Renal pelvis (tissue), 4 donors: ENCODE data around the gene CTNNB1. TPM values are rescaled to one million over a fixed set of nuclear protein-coding genes. Genes with fewer than 3 reads are reported as not detected.
"Not testable (repeated sequence)": the region's sequence is repeated elsewhere in the genome, so short reads cannot be mapped to it uniquely, and the experiment has no call there.

Experiments
- DNase-seq: peaks from one replicate; pipeline ENCODE4 v3.0.0-alpha.2; 2013
- polyA plus RNA-seq, 3 donors: library from polyadenylated mRNA; unstranded; fragments of 120-200 nt; gene quantifications; one replicate each; pipeline ENCODE4 v1.2.1, GENCODE V29; 2013; ENCODE audit not compliant: insufficient read length in 3 of 3

The CTNNB1 gene
- polyA plus RNA-seq, 3 donors, result 472 to 497 (median 481) TPM

DNA sequence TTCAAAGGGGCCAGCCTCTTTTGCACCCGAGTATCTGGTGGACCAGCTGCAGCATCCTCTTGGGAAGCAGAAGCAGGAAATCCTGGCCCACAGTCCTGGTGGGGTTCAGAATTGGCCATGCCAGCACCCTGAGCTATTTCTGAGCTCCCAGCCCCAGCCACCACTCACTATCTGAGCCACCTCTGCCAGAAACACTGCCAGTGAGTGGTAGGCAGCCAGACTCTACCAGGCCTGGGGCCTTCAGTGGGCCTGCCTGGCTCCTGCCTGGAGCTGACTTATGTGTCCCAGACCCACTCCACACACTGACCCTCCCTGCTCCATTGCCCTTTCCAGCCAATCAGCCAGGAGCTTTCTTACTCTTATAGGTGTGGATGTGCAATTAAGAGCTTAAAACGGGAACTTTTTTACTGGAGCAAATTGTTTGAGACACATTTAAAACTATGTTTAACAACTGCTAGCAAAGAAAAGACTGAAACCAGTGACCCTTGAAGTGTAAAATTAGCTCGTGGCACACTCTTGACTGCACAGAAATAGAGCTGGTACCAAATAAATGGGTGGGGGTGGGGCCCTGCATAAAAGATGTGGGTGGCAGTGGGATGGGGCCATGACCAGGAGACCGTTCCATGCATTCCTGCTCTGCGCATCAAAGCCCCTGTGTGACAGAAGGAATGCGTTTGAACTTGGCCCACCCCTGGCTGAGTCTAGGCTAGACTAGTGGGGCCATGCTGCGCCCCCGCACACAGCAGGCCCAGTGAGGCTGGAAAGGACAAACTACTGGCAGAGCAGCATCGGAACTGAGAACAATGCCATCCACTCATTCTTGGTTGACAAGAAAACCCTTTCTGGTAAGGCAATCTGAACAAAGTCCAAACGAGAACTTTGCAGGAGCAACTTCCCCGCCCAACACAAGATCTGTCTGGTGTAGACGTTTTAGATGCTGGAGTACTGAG is 48.0 kb downstream of the CTNNB1 start:
- DNase-seq, result no peak

DNA sequence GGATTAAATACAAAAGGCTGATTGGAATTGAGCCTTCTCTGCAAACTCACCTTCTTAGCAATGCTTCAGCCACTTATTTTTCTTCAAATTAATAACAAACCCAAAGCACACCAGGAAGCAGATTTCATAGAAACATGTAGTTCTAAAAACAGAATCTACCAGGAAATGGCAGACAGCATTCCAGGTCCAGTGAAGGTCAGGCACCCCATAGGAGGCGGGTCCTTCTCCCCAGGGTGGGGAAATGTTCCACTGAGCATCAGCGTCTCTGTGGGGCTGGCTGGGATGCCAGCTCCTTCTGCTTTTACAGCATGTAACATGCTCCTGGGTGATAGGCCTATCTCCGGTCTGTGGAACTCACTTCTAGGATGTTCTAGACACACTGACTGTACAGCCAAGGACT is 49.2 kb downstream of the CTNNB1 start:
- DNase-seq, result no peak

DNA sequence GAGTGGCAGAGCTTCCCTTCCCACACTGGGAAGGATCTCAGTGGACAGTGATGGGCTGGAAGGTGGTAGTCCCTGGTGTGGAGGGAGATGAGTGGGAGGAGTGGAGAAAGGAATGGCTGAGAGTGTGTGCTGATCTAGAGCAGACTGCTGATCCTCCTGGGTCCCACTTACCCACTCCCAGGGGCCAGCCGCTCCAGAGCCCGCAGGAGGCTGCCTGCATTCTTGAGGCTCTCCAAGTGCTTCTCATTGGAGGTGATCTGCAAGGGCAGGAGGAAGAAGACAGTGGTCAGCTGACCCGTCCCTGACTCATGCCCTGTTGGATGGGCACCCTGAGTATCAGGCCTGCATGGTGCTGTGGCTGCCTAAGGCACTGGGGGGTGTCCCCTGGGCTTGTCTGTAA is 50.0 kb downstream of the CTNNB1 start:
- no peak for DNase-seq

DNA sequence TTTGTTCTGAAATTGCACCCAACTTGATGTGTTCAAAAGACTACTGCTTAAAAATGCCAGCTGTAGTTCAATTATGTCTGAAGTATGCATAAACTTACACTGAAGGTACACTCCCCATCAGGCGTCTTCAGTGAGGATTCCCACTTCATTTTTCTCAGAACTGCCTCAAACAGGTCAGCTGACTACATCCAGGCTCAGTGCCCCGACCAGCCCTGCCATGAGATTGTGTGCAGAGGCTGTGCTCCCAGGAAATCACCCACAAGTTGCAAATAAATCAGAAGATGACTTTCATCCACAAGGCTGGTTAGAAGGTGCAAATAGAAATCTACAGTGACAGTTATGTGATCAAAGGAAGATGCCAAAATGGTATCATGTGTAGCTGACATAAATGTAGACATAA is 51.5 kb downstream of the CTNNB1 start:
- no peak for DNase-seq

DNA sequence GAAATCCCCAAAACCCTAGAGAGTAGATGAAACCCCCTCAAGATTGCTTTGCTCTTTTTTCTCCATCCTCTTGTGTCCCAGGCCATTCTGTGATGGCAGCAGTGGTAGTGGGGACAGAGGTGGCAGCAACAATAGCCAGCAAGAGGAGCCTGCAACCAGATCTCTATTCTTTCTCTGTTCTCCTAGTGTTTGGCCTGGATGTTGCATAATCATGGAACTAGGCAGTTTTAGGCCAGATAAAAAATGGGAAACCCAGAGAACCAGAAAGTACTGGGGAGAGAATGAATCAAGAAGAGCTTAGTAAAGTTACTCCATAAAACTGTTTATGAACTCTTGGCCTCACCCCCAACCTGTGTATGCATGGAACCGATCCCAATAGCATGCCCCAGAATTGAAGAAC is 52.3 kb downstream of the CTNNB1 start:
- no peak for DNase-seq

DNA sequence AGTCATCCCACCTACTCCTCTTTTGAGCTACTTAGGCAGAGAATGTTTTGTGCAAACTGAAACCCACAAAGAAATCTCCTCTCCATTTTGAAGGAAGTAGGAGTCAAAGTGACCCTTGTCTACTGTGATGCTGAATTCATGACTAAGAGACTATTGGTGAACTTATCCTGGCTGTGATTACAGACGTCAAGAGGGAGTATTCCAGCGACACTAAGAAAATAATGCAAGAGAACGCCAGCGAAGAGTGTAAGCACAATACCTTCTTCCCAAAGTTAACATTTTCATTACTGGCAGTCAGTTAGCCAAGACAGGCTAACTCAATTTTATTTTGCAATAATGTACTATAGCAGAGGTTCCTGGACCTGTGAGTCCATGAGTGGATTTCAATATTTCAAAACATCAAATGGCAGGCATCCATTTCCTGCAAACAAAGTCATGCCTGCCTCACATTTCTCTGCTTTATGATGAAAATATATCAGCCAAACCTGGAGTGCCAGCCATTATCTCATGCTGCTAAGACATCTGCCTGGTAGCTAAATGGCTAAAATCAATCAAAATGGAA is 59.0 kb downstream of the CTNNB1 start:
- DNase-seq, result no peak

DNA sequence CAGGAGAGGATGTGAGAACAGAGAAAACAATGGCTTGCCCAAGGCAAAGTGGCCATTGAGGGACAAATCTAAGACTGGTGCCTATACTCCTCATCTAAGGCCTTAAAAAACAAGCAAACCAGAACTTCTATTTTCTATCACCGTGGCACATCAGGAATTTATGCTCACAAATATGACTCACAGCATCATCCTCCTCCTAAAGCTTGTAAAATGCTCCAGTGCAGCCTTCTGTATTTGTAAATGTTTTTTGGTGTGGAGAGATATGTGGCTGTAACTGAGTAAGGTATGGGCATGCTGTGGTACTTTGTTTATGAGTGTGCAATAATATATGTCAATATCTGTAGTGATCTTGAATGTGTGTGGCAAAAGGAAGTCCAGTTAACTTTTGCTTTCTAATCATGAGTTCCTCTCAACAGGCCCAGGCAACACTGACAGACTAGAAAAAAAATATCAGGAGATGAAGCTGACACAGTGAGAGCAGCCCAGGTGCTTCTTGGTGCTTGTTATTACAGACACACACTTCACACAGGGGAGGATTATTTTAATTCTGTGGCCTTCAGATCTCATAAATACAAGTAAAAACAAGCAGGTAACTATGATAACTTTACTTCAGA is 60.3 kb downstream of the CTNNB1 start:
- no peak for DNase-seq

DNA sequence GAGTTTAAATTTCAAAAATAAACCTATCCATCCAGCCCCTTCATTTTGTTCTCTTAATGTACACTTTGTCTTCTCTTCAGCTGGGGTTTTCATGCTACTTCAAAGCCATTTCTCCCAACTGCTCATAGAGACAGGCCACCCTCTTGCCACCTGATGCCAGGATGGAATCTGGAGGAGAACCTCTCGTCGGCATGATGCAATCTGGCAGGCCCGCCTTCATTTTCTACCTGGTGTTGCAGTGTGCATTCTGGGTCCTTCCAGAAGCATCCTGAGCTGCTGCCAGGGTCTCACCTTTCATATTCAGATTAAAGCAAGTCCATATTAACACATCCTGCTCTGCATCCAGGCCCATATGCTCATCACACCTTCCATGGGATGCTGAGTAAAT is 60.8 kb downstream of the CTNNB1 start:
- DNase-seq, result no peak

DNA sequence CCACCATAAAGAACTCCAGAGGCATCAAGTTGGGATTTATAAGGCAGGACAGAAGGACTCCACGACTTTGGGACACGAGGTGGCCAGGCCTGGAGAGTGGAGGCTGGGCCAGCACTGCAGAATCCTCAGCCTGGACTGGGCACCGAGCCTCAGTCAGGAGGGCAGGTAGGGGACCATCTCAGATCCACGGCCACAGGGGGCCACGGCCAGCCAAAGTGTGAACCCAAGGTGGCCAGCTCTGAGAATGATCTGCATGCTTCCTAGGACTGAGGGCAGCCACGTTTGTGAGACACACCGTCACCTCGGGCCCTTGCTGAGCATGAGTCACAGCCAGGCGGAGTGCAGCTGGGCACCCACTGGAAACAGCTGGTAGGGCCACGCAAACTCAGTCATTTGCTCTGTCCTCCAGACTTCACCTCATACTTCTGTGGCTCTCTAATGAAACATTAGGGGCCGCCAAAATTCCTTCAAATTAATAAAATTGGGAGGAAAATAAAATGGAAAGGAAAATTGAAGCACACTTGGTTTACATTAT is 65.8 kb downstream of the CTNNB1 start:
- DNase-seq, result no peak

DNA sequence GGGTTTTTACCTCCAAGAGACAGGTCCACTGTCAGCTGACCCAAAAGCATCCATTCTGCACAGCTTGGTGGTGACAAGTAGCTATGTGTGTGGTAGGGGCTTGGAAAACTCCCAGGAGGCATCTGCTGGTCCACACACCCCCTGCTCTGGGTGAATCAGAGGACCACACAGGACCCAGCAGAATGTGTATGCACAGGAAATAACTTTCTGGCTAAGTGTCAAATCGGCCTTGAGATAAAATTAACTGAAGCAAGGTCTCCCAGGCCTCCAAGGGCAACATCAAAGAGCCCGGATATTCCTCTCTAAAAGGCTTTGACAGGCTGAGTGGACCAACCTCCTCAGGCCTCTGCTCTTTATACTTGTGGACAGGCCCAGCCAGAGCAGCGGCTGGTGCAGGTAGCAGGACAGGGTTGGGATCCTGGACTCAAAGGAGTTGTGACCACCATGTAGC is 66.5 kb downstream of the CTNNB1 start:
- no peak for DNase-seq

DNA sequence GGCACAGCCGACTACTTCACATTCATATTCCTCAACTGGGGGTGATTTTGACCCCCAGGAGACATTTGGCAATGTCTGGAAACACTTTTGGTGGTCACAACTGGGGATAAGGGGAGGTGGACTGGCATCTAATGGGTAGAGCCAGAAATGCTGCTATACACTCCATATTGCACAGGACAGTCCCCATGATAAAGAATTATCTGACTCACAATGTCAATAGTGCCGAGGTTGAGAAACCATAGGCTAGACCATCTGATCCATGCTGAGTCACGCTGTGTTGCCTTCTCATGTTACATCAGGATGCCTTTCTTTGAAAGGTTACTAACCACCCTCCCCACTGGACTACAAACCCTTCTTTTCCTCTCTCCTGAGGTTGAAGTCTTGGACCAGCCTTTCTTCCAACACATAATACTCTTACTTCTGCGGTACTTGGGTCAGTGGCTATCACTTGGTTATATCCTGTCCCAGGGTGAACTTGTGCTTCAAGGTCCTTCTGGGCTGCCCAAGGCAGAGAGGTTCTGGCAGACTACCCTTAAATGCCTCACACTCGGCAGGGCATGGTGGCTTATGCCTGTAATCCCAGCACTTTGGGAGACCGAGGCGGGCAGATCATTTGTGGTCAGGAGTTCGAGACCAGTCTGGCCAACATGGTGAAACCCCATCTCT is 68.8 kb downstream of the CTNNB1 start:
- DNase-seq, result no peak

DNA sequence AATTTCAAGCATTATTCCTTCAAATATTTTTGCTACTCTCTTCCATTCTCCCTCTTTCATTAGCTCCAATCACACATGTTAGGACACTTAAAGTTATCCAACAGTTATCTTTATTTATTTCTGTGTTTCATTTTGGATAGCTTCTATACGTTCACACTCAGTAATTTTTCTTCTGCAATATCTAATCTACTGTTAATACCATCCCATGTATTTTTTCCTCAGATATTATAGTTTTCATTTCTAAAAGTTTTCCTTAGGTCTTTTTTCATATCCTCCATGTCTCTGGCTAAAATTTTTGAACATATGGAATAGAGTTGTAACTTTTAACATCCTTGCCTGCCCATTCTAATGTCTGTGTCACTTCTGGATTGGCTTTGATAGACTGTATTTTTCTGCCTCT is 73.4 kb downstream of the CTNNB1 start:
- no peak for DNase-seq

DNA sequence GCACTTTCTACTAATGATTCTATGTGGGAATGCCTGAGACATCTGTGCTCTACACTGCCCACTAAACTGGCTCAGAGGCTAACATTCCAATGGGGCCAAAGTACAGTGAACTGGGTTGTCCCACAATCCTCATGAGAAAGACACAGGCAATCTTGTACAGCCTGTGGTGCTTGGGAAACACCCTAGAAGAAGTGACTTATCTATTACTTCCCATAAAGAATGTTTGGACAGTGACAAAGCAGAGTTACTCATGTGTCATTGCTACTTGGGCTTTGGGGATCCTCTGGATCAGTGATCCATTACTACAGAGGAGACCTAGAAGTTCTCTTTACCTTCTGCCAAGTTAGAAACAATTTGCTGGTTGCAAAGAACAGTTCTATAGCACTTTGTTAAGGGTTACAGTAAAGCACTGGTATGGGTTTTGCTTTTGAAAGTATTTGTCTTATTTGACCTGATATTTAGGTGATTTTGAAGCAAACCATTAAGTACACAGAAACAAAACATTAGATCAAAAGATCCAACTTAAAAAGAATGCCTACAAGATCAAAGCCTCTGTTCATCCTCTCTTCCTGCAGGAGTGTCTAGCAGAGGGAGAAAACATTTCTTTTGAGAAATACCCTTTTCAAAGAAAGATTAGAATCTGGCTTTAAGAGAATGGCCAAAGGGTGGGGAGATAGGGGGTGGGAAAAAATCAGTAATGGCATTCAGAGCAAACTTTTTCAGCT is 75.8 kb downstream of the CTNNB1 start:
- DNase-seq, result no peak

DNA sequence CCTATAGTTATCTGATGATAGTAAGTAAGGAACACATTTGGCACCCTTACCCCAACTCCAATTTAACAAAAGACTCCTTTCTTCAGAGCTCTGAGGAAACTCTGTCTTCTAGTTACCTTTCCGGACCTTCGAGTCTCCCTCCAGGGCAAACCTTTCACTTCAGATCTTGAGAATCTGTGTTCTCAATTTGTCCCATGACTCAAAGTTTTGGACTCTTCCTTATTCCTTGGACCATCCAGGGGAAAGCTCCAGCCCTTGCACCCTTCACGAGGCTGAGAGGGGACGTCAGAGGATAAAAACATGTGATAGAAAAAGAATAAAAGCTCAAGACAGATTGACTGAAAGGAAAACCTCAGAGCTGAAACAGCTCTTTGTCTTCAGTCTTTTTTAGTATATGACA is 76.9 kb downstream of the CTNNB1 start:
- DNase-seq, result no peak

DNA sequence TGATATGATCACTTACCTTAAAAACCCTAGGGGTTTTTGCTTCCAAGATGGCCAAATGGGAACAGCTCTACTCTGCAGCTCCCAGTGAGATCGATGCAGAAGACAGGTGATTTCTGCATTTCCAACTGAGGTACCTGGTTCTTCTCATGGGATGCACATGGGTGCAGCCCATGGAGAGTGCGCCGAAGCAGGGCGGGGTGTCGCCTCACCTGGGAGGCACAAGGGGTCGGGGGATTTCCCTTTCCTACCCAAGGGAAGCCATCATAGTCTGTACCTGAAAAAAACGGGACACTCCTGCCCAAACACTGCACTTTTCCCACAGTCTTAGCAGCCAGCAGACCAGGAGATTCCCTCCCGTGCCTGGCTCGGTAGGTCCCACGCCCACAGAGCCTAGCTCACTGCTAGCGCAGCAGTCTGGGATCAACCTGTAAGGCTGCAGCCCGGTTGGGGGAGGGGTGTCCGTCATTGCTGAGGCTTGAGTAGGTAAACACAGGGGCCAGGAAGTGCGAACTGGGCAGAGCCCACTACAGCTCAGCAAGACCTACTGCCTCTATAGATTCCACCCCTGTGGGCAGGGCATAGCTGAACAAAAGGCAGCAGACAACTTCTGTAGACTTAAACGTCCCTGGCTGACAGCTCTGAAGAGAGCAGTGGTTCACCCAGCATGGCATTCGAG is 78.6 kb downstream of the CTNNB1 start:
- no peak for DNase-seq

DNA sequence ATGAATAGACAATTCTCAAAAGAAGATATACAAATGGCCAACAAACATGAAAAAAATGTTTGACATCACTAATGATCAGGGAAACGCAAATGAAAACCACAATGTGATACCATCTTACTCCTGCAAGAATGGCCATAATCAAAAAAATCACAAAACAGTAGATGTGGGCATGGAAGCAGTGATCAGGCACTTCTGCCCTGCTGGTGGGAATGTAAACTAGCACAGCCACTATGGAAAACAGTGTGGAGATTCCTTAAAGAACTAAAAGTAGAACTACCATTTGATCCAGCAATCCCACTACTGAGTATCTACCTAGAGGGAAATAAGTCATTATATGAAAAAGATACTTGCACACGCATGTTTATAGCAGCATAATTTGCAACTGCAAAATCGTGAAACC is 85.6 kb downstream of the CTNNB1 start:
- DNase-seq, result not testable (repeated sequence)

DNA sequence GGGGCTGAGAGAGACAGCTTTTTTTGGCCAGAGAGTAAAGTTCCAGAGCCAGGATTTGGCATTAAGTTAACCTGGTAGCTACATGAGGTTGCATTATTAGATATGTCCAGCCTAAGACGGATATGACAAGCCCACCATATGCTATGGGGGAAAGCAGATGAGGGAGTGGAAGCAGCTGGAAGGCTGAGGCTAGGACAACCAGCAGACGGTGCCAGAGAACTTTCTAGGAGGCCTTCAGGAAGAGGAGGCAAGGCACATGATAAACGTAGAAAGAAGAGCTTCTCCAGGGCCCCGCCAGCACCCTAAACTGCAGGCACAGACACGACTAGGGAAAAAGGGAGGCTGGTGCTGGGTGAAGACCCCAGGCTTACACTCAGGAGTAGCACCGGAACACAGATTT is 87.0 kb downstream of the CTNNB1 start:
- DNase-seq, result no peak

DNA sequence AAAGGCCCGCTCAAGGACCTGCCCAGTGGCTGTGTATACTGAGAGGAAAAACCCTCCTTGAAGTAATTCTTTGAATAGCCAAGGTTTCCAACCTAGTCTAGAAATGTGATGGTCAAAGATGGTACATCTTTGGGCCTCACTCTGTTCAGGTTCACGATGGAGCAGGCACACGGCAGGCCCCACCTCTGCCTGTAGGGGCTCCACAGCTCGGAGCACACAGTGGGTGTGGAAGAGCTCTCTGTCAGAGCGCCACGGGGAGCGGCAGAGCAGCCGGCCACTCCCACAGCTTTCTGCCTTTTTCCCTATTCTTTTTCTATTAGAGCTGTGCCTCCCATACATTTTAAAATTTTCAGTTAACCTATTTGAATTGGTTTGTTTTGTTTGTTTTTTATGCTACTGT is 89.5 kb downstream of the CTNNB1 start:
- DNase-seq, result no peak
